SK-N-SH (cell line): ENCODE data around the gene FAM222A. TPM values are rescaled to one million over a fixed set of nuclear protein-coding genes. Genes with fewer than 3 reads are reported as not detected.

Experiments
- CTCF ChIA-PET: fragments of 300-600, 350-600 bp; formaldehyde crosslinking; extraction: SDS; loops from one replicate; lab custom pipeline; 2021; lab: Yijun Ruan, JAX
- POLR2A ChIA-PET: fragments of 350-600 bp; sonication (Branson Sonifier 250); formaldehyde crosslinking; extraction: SDS; loops from one replicate; lab custom pipeline; 2020; ENCODE audit warnings: antibody characterized with exemption, inconsistent platforms; lab: Yijun Ruan, JAX
- DNase-seq: peaks from one replicate; pipeline ENCODE4 v3.0.0; 2012
- H2AFZ ChIP-seq: fragments of 200-600 bp; sonication (generic); 2 replicates; pipeline ENCODE4 v1.8.1; 2016; ENCODE audit warnings: antibody characterized with exemption, mild to moderate bottlenecking, low read depth
- H3F3A ChIP-seq: fragments of 200-600 bp; sonication (generic); replicated peaks from 2 replicates; pipeline ENCODE3; 2016; ENCODE audit warnings: antibody characterized with exemption, mild to moderate bottlenecking; ENCODE audit not compliant: insufficient read depth
- H3K27ac ChIP-seq, 2 experiments: fragments of 200-500 bp in 1 of 2; fragments of 200-600 bp in 1 of 2; sonication (Bioruptor generic) in 1 of 2; sonication (generic), shearing (Covaris generic) in 1 of 2; 2 replicates each; pipeline versions ENCODE4 v1.5.1 to v1.6.1; 2014 to 2016; ENCODE audit warnings: low read depth in 2 of 2, inconsistent platforms in 1 of 2, low read length in 1 of 2, mild to moderate bottlenecking in 1 of 2, mixed read lengths in 1 of 2
- H3K27me3 ChIP-seq: fragments of 200-600 bp; sonication (generic), shearing (Covaris generic); 2 replicates; pipeline ENCODE4 v1.6.1; 2016; ENCODE audit warnings: mixed run types; ENCODE audit not compliant: insufficient read depth
- H3K36me3 ChIP-seq, 2 experiments: fragments of 200-500 bp in 1 of 2; fragments of 200-600 bp in 1 of 2; sonication (Bioruptor generic) in 1 of 2; sonication (generic) in 1 of 2; replicated peaks in 1 of 2; 2 replicates each; pipeline versions ENCODE3 to v1.5.1; 2014 to 2016; ENCODE audit warnings: low read length in 1 of 2, mild to moderate bottlenecking in 1 of 2; ENCODE audit not compliant: insufficient read depth in 2 of 2, control insufficient read depth in 1 of 2
- H3K4me1 ChIP-seq, 2 experiments: fragments of 200-500 bp in 1 of 2; fragments of 200-600 bp in 1 of 2; sonication (Bioruptor generic) in 1 of 2; sonication (generic), shearing (Covaris generic) in 1 of 2; 2 replicates each; pipeline versions ENCODE4 v1.5.1 to v1.6.1; 2014 to 2016; ENCODE audit warnings: low read depth in 1 of 2, low read length in 1 of 2, mixed run types in 1 of 2; ENCODE audit not compliant: insufficient read depth in 2 of 2, control insufficient read depth in 1 of 2
- H3K4me2 ChIP-seq: fragments of 200-600 bp; sonication (generic), shearing (Covaris generic); 2 replicates; pipeline ENCODE4 v1.6.1; 2017; ENCODE audit warnings: mixed run types
- H3K4me3 ChIP-seq, 2 experiments: fragments of 200-500 bp in 1 of 2; fragments of 200-600 bp in 1 of 2; sonication (Bioruptor generic) in 1 of 2; sonication (generic), shearing (Covaris generic) in 1 of 2; 2 replicates each; pipeline versions ENCODE4 v1.5.1 to v1.8.1; 2014 to 2016; ENCODE audit warnings: low read depth in 2 of 2, inconsistent platforms in 1 of 2, low read length in 1 of 2, mild to moderate bottlenecking in 1 of 2, mixed read lengths in 1 of 2, moderate library complexity in 1 of 2
- H3K79me2 ChIP-seq: fragments of 200-600 bp; sonication (generic); 2 replicates; pipeline ENCODE4 v1.8.1; 2017; ENCODE audit warnings: mild to moderate bottlenecking; ENCODE audit not compliant: insufficient read depth
- H3K9ac ChIP-seq: fragments of 200-600 bp; sonication (generic); 2 replicates; pipeline ENCODE4 v1.6.1; 2017; ENCODE audit warnings: mixed run types
- H3K9me2 ChIP-seq: fragments of 200-600 bp; sonication (generic); 2 replicates; pipeline ENCODE4 v1.6.1; 2017; ENCODE audit warnings: mixed run types
- H3K9me3 ChIP-seq: fragments of 200-600 bp; sonication (generic); 2 replicates; pipeline ENCODE4 v1.6.1; 2017; ENCODE audit warnings: mixed run types, mild to moderate bottlenecking, moderate library complexity
- H4K20me1 ChIP-seq: fragments of 200-600 bp; sonication (generic); 2 replicates; pipeline ENCODE4 v1.6.1; 2017; ENCODE audit warnings: mild to moderate bottlenecking, mixed run types; ENCODE audit not compliant: insufficient read depth
- FOXM1 ChIP-seq: IDR thresholded peaks from 2 replicates; pipeline ENCODE4 v1.4.0; 2012; ENCODE audit warnings: low read depth, mild to moderate bottlenecking
- GABPA ChIP-seq: IDR thresholded peaks from 2 replicates; pipeline ENCODE4 v1.4.0; 2012; ENCODE audit warnings: low read depth, mild to moderate bottlenecking
- MXI1 ChIP-seq: IDR thresholded peaks from 2 replicates; pipeline ENCODE4 v1.6.1; 2012; ENCODE audit warnings: mild to moderate bottlenecking, low read depth, low read length, improper control_type of control experiment
- NFIC ChIP-seq: IDR thresholded peaks from 2 replicates; pipeline ENCODE4 v1.4.0; 2012; ENCODE audit warnings: borderline replicate concordance
- POLR2AphosphoS5 ChIP-seq: IDR thresholded peaks from 2 replicates; pipeline ENCODE4 v1.6.1; 2012; ENCODE audit warnings: low read depth, low read length
- RAD21 ChIP-seq: IDR thresholded peaks from 2 replicates; pipeline ENCODE4 v1.6.1; 2012; ENCODE audit warnings: mild to moderate bottlenecking, low read length
- RCOR1 ChIP-seq: fragments of 150-350 bp; IDR thresholded peaks from 2 replicates; pipeline ENCODE4 v1.6.1; 2017; ENCODE audit warnings: antibody characterized with exemption, low read length
- TAF1 ChIP-seq: IDR thresholded peaks from 2 replicates; pipeline ENCODE4 v1.6.1; 2012; ENCODE audit warnings: low read depth, mild to moderate bottlenecking, low read length, moderate library complexity, borderline replicate concordance
- TCF12 ChIP-seq: IDR thresholded peaks from 2 replicates; pipeline ENCODE4 v1.4.0; 2012
- TEAD4 ChIP-seq: IDR thresholded peaks from 2 replicates; pipeline ENCODE4 v1.4.0; 2012; ENCODE audit warnings: mild to moderate bottlenecking, borderline replicate concordance; ENCODE audit not compliant: insufficient read depth
- YY1 ChIP-seq: IDR thresholded peaks from 2 replicates; pipeline ENCODE4 v1.4.0; 2012; ENCODE audit warnings: low read depth, mild to moderate bottlenecking
- WGBS: methylation state at CpG from one replicate; pipeline ENCODE4 v1.1.6; 2017; ENCODE audit warnings: low lambda C conversion rate; 5-methylcytosine and 5-hydroxymethylcytosine counted together
- polyA plus RNA-seq, 3 experiments: library from polyadenylated mRNA; depleted of rRNA; stranded (reverse); fragments of >200 nt; gene quantifications; 2 replicates each; pipeline ENCODE4 v1.2.3, GENCODE V29; 2012
- TF ChIP-seq, protein P1 (sequence below): fragments of 200-600 bp; sonication (generic); IDR thresholded peaks from 2 replicates; pipeline ENCODE4 v1.6.1; 2017; ENCODE audit warnings: antibody characterized with exemption, mild to moderate bottlenecking, moderate library complexity
- TF ChIP-seq, protein P2 (sequence below): fragments of 150-350 bp; IDR thresholded peaks from 2 replicates; pipeline ENCODE4 v1.6.1; 2016; ENCODE audit warnings: mild to moderate bottlenecking, low read depth, low read length
- TF ChIP-seq, protein P3 (sequence below): IDR thresholded peaks from 2 replicates; pipeline ENCODE4 v1.4.0; 2012; ENCODE audit warnings: low read depth, borderline replicate concordance
- TF ChIP-seq, protein P4 (sequence below): IDR thresholded peaks from 2 replicates; pipeline ENCODE4 v1.4.0; 2012; ENCODE audit warnings: low read depth, borderline replicate concordance

FAM222A gene
- polyA plus RNA-seq, 1 of the 3 experiments (the other 2 are of a cell fraction), result 1.6 TPM

DNA sequence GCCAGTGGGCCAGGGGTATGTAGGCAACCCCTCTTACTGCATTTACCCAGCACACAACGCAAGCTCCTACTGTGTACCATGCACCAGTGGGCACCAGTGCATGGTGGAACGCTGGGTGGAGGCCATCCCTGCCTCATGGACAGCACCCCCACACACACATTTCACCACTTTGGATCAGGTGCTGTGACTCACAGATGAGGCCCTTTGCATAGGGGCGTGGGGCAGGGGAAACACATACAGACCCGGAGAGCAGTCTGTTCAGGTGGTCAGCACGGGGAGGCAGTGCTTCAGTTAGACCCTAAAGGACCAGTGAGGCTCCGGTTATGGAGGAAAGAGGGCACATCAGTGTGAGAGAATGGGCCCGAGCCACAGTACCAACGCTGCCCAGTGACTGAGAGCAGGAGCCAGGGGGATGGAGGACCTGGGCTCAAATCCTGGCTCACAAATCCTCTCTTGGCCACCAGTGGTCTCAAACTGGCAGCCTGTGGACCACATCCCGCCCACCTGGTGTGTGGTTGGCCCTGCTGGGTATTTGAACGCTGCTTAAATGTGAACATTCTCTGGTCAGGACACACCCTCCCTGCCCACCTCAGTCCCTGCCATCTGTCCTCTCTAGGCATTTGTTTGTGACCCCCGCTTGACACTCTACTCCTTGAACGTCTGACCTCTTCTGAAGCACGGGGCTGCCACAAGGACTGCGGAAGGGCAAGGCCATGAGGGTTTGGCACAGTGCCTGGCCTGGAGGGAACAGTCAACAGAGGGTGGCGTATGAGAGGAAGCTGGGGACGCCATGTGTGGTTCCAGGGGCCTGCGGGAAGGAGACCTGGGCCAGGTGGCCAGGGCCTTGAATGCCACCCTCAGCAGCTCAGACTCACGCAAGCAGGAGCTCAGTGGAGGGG is 46.7 kb downstream of the FAM222A start:
- Histone ChIP-seq H3K9me2 (no peaks in the 10 kb centered on the region), H3F3A (no peaks in the 10 kb centered on the region), H3K4me2 (no peak overlapping the region), H4K20me1 (no peaks in the 10 kb centered on the region), H3K9me3 (peaks cover 14% of the 10 kb centered on the region; the same call in 1 of the 2 replicates), H2AFZ (no peak overlapping the region), H3K79me2 (no peaks in the 10 kb centered on the region), H3K4me3 (no peak overlapping the region), H3K27ac (peak overlapping the region in 1 of 2 experiments; percentile 48; a peak in 1 of 4 replicates), H3K4me1 (peaks cover 0 to 52% of the 10 kb centered on the region in 2 experiments; a peak in 1 of 4 replicates), H3K9ac (no peak overlapping the region), H3K36me3 (no peaks in the 10 kb centered on the region), H3K27me3 (no peaks in the 10 kb centered on the region)
- TF ChIP-seq, protein P1, sequence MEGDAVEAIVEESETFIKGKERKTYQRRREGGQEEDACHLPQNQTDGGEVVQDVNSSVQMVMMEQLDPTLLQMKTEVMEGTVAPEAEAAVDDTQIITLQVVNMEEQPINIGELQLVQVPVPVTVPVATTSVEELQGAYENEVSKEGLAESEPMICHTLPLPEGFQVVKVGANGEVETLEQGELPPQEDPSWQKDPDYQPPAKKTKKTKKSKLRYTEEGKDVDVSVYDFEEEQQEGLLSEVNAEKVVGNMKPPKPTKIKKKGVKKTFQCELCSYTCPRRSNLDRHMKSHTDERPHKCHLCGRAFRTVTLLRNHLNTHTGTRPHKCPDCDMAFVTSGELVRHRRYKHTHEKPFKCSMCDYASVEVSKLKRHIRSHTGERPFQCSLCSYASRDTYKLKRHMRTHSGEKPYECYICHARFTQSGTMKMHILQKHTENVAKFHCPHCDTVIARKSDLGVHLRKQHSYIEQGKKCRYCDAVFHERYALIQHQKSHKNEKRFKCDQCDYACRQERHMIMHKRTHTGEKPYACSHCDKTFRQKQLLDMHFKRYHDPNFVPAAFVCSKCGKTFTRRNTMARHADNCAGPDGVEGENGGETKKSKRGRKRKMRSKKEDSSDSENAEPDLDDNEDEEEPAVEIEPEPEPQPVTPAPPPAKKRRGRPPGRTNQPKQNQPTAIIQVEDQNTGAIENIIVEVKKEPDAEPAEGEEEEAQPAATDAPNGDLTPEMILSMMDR, result no peak
- TF ChIP-seq POLR2AphosphoS5 (no peak), RCOR1 (no peak), RAD21 (no peak), NFIC (no peak), GABPA (no peak), TAF1 (no peak), FOXM1 (no peak), TCF12 (no peak), TEAD4 (no peak), MXI1 (no peak), YY1 (no peak)
- TF ChIP-seq, protein P2, sequence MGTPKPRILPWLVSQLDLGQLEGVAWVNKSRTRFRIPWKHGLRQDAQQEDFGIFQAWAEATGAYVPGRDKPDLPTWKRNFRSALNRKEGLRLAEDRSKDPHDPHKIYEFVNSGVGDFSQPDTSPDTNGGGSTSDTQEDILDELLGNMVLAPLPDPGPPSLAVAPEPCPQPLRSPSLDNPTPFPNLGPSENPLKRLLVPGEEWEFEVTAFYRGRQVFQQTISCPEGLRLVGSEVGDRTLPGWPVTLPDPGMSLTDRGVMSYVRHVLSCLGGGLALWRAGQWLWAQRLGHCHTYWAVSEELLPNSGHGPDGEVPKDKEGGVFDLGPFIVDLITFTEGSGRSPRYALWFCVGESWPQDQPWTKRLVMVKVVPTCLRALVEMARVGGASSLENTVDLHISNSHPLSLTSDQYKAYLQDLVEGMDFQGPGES, result no peak
- TF ChIP-seq, protein P3, sequence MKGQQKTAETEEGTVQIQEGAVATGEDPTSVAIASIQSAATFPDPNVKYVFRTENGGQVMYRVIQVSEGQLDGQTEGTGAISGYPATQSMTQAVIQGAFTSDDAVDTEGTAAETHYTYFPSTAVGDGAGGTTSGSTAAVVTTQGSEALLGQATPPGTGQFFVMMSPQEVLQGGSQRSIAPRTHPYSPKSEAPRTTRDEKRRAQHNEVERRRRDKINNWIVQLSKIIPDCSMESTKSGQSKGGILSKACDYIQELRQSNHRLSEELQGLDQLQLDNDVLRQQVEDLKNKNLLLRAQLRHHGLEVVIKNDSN, result no peak
- TF ChIP-seq, protein P4, sequence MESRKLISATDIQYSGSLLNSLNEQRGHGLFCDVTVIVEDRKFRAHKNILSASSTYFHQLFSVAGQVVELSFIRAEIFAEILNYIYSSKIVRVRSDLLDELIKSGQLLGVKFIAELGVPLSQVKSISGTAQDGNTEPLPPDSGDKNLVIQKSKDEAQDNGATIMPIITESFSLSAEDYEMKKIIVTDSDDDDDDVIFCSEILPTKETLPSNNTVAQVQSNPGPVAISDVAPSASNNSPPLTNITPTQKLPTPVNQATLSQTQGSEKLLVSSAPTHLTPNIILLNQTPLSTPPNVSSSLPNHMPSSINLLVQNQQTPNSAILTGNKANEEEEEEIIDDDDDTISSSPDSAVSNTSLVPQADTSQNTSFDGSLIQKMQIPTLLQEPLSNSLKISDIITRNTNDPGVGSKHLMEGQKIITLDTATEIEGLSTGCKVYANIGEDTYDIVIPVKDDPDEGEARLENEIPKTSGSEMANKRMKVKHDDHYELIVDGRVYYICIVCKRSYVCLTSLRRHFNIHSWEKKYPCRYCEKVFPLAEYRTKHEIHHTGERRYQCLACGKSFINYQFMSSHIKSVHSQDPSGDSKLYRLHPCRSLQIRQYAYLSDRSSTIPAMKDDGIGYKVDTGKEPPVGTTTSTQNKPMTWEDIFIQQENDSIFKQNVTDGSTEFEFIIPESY, result no peak
- 80% methylated on average over 15 of the region's 18 CpGs for WGBS
- DNase-seq, result peak; percentile 22
- CTCF ChIA-PET, result interaction anchor here (1.0 to 7.2 kb wide), 6 partner anchors 16 to 171 kb away, joined by 3 to 49 read pairs (median 4); partner anchors contain the start of gene GLTP
- POLR2A ChIA-PET, result no interaction called here
